DND-41 (cell line): Measurements from ENCODE around the gene OR2G3.

ENCODE experiments used
- CTCF ChIP-seq: IDR thresholded peaks from 2 replicates; pipeline ENCODE4 v1.5.1; 2012; ENCODE audit warnings: borderline replicate concordance, low read length, moderate library complexity, mild to moderate bottlenecking; ENCODE audit not compliant: poor library complexity, severe bottlenecking; ENCODE audit errors: extremely low read depth
- EZH2 ChIP-seq: IDR thresholded peaks from 3 replicates; pipeline ENCODE4 v1.6.1; 2012; ENCODE audit warnings: borderline replicate concordance, low read depth, mild to moderate bottlenecking, moderate library complexity, low read length, inconsistent platforms; ENCODE audit not compliant: severe bottlenecking

- TF ChIP-seq CTCF (no peak), EZH2 (no peak)
Measured at GRCh38 chr1:247638011-247638410, 32.6 kb downstream of the OR2G3 start.
